ENCODE measurements around the gene PIEZO2.

PIEZO2 gene

DNA sequence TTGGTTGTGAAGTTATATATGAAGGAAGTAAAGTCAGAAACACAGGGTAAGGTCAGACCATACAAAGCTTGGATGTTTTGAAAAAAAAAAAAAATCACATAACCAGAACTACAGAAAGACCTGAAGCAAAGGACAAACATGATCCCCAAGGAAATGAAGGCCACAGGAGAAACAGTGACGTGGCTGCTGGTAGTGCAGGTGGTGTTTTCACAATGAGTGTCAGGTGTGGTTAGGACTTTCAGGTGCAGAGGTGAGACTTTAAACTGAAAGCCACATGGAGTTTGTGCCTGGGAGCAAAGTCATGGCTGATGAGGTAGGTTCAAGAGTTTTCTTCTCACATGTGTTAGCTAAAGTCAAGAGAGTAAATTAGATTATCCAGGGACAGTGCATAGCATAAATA, 270.7 kb downstream of the PIEZO2 start:
- no peak for TF ChIP-seq CTCF (IDR thresholded peaks at IDR 0.05)

DNA sequence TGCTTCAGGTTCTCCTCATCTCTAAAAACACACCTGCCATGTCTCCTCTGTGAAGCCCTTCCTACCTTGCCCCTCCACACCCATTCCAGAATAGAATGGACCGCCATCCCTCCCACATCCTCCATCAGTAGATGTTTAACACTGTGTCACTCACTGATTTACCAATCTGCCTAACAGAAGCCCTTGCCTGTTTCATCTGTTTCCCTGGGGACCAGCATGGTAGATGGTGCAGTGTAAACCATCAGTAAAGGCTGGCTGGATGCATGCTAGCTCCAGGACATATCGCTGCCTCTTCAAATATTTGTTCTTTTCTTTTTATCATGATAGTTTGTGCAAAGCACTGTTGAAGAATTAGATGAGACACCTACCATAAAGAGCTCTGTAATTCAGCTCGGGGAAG, 271.4 kb downstream of the PIEZO2 start:
- no peak for TF ChIP-seq CTCF (IDR thresholded peaks at IDR 0.05)

GRCh38 chr18:10875811-10876210, 273.6 kb downstream of the PIEZO2 start:
- TF ChIP-seq CTCF (IDR thresholded peaks at IDR 0.05) = no peak

GRCh38 chr18:10872304-10872703, 277.1 kb downstream of the PIEZO2 start:
- TF ChIP-seq CTCF (IDR thresholded peaks at IDR 0.05) = no peak

DNA sequence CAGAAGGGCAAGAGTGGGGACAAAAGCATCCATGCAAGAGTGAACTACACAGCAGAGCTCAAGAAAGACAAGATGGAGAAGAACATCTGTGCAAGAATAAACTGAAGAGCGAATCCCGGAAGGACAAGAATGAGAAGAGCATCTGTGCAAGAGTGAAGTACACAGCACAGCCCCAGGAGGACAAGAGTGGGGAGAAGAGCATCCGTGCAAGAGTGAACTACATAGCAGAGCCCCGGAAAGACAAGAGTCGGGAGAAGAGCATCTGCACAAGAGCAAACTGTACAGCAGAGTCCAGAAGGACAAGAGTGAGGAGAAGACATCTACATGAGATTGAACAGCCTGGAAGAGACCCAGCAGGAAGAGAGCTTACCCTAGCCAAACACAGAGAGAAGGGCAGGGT, 284.6 kb downstream of the PIEZO2 start:
- no peak for TF ChIP-seq CTCF (IDR thresholded peaks at IDR 0.05)

DNA sequence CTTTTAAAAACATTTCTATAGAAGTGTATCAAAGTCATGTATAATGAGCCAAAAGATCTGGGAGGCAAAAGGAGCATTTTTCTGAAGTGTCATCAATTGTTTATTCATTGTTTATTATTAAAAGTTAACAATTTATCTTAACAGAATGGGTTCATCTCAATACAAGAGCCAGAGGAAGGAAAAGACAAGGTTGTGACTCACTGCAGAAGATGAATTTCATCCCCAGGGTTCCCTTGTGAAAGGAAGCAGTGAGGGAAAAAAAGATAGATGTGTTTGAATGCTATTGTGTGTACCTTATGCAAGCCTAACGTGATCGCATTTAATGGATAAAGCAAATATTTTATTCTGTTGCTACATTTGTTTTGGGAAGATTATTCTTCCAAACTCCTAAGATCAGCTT, 286.3 kb downstream of the PIEZO2 start:
- no peak for TF ChIP-seq CTCF (IDR thresholded peaks at IDR 0.05)

DNA sequence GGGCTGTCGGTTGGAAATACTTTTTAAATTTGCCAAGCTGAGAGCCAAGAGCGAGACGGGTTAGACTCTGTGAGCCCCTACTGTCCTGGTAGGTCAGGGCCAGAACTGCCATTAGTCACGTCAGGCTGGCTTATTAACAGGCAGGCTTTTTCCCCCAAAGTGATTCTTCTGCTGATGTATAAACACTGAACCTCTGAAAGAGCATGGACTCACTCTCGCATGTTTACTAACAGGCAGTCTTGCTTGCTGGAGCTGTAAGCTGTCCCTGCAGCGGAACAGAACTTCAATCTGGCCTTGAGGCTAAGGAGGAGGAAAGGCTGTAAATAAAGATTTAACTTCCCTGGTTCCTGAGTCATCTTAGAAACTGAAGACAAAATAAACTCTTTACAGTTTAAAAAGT, 288.4 kb downstream of the PIEZO2 start:
- no peak for TF ChIP-seq CTCF (IDR thresholded peaks at IDR 0.05)

GRCh38 chr18:10860382-10860781, 289.0 kb downstream of the PIEZO2 start:
- TF ChIP-seq CTCF (IDR thresholded peaks at IDR 0.05) = no peak
